RCC 7860 (cell line): ENCODE results near the gene EPM2AIP1.
A peak's percentile ranks its signal among the peaks of the same experiment; 100 is the strongest.
"Not testable (repeated sequence)": the region's sequence is repeated elsewhere in the genome, so short reads cannot be mapped to it uniquely, and the experiment has no call there.

ENCODE experiments used
- DNase-seq: peaks from one replicate; pipeline ENCODE4 v3.0.0-alpha.2; 2015; ENCODE audit warnings: low spot score
- FAIRE-seq: peaks from 2 replicates; lab custom pipeline; 2012; peaks lifted over from hg19 to GRCh38; lab: Jason Lieb, UNC

EPM2AIP1 gene

DNA sequence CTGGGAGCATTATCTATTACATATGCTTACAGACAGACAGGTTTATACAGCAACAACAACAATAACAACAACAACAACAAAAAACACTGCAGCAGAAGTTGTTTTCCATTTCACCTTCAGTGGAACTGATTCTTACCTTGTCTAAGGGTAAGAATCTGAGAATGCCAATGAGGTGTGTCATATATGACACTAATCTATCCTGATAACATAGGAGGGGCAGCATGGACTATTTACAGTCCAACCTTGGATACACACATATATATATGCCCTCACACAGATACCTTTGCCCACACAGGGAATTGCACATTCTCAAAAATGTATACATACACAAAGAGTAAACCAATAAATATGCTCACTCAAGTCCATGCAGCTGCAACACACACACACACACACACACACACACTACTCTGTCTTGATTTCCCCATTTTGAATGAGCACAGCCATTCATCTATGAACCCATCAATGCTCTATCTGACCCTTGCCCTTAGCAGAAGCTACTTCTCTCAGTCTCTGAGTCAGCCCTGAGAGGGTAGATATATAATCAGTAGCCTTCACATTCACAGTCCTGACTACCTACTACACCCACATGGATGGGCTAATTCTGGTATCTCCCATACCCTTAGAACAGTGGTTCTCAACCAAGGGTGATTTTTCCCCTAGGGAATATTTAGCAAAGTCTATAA is 38.3 kb downstream of the EPM2AIP1 start:
- no peak for DNase-seq
- FAIRE-seq, result no peak

DNA sequence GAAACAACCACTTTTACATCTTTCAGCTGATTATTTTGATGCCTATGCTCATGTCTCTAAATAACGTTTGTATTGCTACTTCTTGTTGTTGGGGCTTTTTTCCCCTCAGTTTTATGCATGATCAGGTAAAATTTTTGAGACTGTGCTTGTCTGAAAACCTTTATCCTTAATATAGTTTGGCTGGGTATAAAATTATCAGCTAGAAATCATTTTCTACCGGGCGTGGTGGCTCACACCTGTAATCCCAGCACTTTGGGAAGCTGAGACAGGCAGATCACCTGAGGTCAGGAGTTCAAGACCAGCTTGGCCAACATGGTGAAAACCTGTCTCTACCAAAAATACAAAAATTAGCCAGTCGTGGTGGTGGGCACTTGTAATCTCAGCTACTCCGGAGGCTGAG is 45.1 kb downstream of the EPM2AIP1 start:
- not testable (repeated sequence) for FAIRE-seq

DNA sequence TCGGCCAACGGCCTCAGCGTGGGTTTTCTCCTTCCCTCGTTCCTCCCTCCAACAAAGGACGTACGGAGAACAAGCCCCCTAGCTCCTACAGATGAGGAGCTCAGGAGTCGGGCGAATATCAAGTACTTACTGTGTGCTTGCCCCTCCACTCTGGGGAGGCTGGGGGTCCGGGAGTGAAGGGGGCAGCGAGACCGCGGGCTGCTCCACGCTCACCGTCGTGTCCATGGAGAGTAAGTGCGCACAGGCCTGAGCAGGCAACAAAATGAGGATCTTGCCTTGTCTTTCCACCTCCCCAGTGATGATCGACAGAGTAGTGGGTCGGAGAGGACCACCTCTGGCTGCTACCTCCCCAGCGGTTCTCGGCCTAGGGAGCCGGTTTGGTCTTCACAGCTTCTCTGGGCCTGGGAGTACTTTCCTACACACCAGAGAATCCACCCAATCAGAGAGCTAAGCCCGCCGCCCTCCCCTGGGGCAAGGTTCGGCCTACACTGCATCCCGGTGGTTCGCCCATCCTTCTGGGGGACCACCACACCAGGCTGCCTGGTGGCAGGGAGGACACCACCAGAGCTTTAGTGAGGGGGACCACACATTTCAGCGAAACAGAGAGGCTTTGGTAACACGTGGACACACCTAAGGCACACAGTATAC is 47.5 kb downstream of the EPM2AIP1 start:
- no peak for FAIRE-seq
- DNase-seq, result no peak

More for the DNA sequence above, 45.1 kb downstream of the EPM2AIP1 start:
- not testable (repeated sequence) for DNase-seq

DNA sequence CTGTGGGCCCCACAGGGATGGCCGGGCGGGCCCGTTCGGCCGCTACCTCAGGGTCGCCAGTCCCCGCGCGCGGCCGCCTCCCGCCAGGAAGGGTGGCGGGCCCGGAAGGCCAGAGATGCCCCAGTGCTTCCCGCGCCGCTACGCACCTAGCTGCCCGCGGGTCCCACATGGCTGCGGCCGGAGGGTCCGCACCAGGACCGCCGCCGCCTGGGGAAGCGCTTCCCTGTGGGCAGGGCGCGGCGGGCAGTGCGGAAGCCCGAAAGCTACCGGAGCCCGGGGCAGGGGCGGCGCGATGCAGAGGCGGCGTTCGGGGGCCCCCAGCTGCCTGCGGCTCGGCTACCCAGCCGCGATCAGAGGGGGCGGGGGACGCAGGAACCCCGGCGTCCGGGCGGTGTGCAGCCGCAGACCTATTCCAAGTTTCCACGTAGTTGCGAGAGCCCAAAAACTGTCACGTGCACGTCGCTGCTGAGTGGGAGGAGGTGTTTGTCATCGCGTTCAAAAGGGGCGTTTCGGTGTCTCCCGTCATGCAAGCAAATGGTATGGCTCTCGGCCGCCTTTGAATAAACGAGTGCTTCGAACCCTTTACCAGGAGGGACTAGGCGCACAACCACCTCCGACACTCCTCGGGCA is 48.2 kb downstream of the EPM2AIP1 start, which contains the start of gene TRANK1:
TRANK1 (minus strand) TSS at position 414 of the 630 bp plus-strand sequence; CDS start at position 169, 245 bp downstream.
- DNase-seq (no peak), FAIRE-seq (no peak)

DNA sequence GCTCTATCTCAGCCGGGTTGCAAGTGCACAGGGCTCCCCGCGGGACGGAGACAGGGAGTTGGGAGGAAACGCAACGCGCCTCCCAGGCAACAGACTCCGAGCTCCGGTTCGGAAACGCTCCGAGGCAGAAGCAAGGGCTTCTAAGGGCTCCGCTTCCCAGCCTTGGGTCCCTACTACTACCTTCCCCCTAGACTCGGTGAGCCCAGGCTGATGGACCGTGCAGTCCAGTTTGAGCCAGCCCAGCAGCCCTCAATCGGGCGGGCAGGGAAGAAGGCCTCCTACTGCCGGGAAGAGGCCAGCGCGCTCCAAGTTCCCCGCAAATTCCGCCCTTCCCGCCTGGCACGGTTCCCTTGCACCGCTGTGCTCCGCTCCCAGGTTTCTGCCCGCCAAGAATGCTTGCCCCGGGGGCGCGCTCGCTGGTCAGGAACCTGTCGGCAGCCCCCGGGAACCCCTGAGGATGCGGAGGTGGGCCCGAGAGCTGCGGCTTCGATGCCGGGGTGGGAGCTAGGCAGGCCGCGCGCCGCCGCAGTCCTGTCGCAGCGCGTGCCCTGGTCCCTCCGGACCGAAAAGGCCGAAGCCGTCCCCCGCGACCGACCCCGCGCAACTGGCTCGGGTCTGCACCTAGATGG is 48.8 kb downstream of the EPM2AIP1 start:
- no peak for DNase-seq
- FAIRE-seq, result no peak

DNA sequence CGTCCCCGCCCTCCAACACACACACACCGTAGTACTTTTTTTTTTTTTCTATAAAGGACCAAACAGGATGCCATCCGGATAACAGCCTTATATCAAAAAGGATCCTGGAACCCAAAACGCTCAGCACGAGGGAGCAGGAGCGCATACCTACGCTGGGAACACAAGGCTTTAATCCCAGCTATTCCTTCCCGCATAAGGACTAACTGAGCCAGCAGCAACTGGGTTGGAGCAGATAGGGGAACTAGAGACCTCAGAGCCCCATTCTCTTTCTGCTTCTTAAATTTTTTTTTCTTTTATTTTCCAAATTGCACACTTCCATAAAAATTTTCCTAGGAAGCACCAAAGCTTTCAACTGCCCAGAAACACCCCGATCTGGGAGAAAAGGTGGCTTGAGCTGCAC is 49.3 kb downstream of the EPM2AIP1 start:
- DNase-seq, result no peak
- no peak for FAIRE-seq

DNA sequence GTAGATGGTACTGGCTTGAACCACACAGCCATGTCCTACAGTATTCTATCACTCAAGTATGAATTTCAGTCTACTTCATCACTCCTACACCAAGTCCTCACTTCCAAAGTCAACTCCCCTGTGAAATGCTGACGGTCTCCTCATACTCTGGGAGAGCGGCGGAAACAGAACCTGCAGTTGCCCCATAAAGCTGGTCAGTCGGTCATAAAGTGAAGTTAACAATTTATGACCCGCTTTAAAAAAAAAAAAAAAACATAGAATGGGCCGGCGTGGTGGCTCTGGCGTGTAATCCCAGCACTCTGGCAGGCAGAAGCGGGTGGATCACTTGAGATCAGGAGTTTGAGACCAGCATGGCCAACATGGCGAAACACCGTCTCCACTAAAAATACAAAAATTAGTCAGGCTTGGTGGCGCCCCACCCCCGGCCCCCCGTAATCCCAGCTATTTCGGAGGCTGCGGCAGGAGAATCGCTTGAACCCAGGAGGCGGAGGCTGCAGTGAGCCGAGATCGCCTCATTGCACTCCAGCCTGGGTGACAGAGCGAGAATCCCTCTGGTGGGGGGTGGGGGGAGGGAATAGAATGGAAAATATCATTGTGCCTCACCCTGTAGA is 50.2 kb downstream of the EPM2AIP1 start:
- no peak for DNase-seq
- FAIRE-seq, result no peak

DNA sequence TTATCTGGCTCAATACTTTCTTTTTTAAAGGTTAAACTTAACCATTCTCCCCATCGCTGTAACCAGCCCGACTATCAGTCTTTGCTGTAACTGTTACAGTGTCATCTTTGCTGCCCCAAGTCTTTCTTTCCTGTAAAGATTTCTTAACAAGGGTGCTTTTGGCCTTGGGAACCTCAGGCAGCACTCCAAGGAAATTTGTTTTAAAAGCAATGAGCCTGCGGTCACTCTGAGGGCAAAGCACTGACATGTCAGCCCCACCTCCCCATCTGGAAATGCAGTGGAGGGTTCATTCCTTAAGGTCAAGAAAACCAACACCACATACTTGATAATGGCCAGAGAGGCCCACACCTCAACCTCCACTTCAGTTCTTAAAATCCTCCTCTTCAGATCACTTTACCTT is 51.3 kb downstream of the EPM2AIP1 start:
- FAIRE-seq (no peak), DNase-seq (no peak)

DNA sequence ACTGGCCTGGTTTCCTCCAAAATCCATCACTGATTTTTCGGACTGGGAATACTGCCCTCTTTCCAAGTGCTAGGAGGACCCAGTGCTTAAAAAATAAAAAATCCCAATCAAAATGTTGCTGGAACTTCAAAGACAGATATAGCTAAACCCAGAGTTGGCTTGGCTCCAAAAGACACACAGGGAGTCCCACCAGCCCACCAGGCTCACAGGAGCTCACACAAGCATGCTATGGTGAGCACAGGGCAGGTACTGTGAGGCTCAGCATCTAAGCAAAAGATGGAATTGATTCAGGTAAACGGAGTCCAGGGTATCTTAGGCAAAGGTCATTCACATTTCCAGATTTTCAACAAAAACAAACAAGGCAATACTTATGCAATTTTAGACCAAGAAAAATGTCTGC is 51.8 kb downstream of the EPM2AIP1 start:
- FAIRE-seq (no peak), DNase-seq (no peak)

DNA sequence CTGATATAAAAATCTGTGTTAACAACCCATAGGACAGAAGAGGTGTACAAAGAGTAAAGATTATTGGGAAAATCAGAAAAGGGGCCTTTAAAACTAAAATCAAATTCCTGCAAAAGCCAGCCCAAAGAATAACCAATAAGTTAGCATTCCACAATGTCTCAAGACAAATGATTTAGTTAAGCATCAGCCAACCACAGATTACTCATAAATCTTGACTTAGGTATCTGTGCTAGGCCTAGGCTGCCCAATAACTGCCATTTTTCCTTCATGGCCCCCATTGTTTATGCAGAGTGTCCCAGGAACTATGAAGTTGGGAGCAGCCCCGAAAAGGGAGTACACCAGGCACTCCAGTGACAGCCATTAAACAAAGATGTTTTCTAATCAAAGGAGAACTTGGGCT is 55.4 kb downstream of the EPM2AIP1 start:
- FAIRE-seq (peak; percentile 29), DNase-seq (peak; percentile 7)
